Measurements from ENCODE around the gene FAM240A.

GRCh38 chr3:46615050-46615775, 2.9 kb downstream of the FAM240A start:
- no peak for TF ChIP-seq CTCF (IDR thresholded peaks at IDR 0.05)
- TF ChIP-seq EP300 (IDR thresholded peaks at IDR 0.05): no peak
- no peak for TF ChIP-seq POLR2A (IDR thresholded peaks at IDR 0.05)

Data from ovary (tissue), 3 donors.